Breast epithelium (tissue), 3 donors: ENCODE data around the gene ABTB2.

Experiments used
- CTCF ChIP-seq, 3 donors: fragments of 450-650 bp; IDR thresholded peaks; one replicate each; pipeline ENCODE4 v1.5.1; 2016 to 2017; ENCODE audit warnings: antibody characterized with exemption in 3 of 3, mild to moderate bottlenecking in 3 of 3, moderate library complexity in 3 of 3
- POLR2A ChIP-seq: fragments of 450-650 bp; IDR thresholded peaks from one replicate; pipeline ENCODE4 v1.6.1; 2016; ENCODE audit warnings: antibody characterized with exemption, mild to moderate bottlenecking, moderate library complexity
- POLR2AphosphoS5 ChIP-seq, 3 donors: sonication (generic); formaldehyde crosslinking; IDR thresholded peaks; one replicate each; pipeline ENCODE4 v1.6.1; 2017; ENCODE audit warnings: antibody characterized with exemption in 3 of 3

GRCh38 chr11:34251589-34251980 is 106.2 kb downstream of the ABTB2 start:
- TF ChIP-seq CTCF (IDR thresholded peaks at IDR 0.05), result no peak
- TF ChIP-seq POLR2A, result no peak
- TF ChIP-seq POLR2AphosphoS5 (IDR thresholded peaks at IDR 0.05), result no peak
